Esophagus squamous epithelium (tissue), 5 donors: ENCODE measurements around the gene RFWD3. TPM values are rescaled to one million over a fixed set of nuclear protein-coding genes. Genes with fewer than 3 reads are reported as not detected.
A peak's percentile ranks its signal among the peaks of the same experiment; 100 is the strongest.

Experiments
- DNase-seq: peaks from one replicate; lab custom pipeline; 2025; lab: John Stamatoyannopoulos, UW
- H3K27ac ChIP-seq, 4 donors: fragments of 200-600 bp; sonication (generic); one replicate each; pipeline ENCODE4 v1.5.1; 2016 to 2019; ENCODE audit warnings: mild to moderate bottlenecking in 1 of 4
- H3K27me3 ChIP-seq, 4 donors: fragments of 200-600 bp; sonication (generic); 1 replicate in 3 of 4; 2 replicates in 1 of 4; pipeline versions ENCODE4 v1.5.1 to v1.6.0; 2017 to 2021; ENCODE audit warnings: antibody characterized with exemption in 1 of 4
- H3K36me3 ChIP-seq, 3 donors: fragments of 200-600 bp; sonication (generic); one replicate each; pipeline ENCODE4 v1.5.1; 2016 to 2019
- H3K4me1 ChIP-seq, 3 donors: fragments of 200-600 bp; sonication (generic); one replicate each; pipeline ENCODE4 v1.5.1; 2017 to 2019
- H3K4me3 ChIP-seq, 4 donors: fragments of 200-600 bp; sonication (generic); 1 replicate in 3 of 4; 2 replicates in 1 of 4; pipeline ENCODE4 v1.5.1; 2016 to 2019; ENCODE audit warnings: mild to moderate bottlenecking in 2 of 4, moderate library complexity in 1 of 4
- H3K9me3 ChIP-seq, 3 donors: fragments of 200-600 bp; sonication (generic); one replicate each; pipeline ENCODE4 v1.5.1; 2016 to 2019
- CTCF ChIP-seq, 6 experiments: fragments of 450-650 bp in 4 of 6; fragments of 200-600 bp in 2 of 6; sonication (generic) in 2 of 6; IDR thresholded peaks; one replicate each; pipeline ENCODE4 v1.5.1; 2016 to 2019; ENCODE audit warnings: antibody characterized with exemption in 6 of 6, mild to moderate bottlenecking in 4 of 6, moderate library complexity in 4 of 6
- POLR2A ChIP-seq, 4 donors: fragments of 450-650 bp; IDR thresholded peaks; one replicate each; pipeline ENCODE4 v1.6.1; 2017; ENCODE audit warnings: antibody characterized with exemption in 4 of 4, mild to moderate bottlenecking in 4 of 4, moderate library complexity in 3 of 4
- WGBS, 2 donors: methylation state at CpG; one replicate each; pipeline ENCODE4 v1.1.5; 2018; 5-methylcytosine and 5-hydroxymethylcytosine counted together
- intact Hi-C: fragments of 100-400 bp; cut with DNase I; formaldehyde crosslinking; loops from one replicate; pipeline ENCODE4 v1.15.0; 2022
- total RNA-seq, 4 donors: library from RNA; depleted of rRNA; stranded (reverse); fragments of >200 nt; gene quantifications; one replicate each; pipeline ENCODE4 v1.1.0, GENCODE V29; 2016
- donor health status: DM: yes; HTN: yes; CAD: no.

The RFWD3 gene
- total RNA-seq, 4 donors from 2014 or later, result 10.1 to 35.2 (median 16.7) TPM

DNA sequence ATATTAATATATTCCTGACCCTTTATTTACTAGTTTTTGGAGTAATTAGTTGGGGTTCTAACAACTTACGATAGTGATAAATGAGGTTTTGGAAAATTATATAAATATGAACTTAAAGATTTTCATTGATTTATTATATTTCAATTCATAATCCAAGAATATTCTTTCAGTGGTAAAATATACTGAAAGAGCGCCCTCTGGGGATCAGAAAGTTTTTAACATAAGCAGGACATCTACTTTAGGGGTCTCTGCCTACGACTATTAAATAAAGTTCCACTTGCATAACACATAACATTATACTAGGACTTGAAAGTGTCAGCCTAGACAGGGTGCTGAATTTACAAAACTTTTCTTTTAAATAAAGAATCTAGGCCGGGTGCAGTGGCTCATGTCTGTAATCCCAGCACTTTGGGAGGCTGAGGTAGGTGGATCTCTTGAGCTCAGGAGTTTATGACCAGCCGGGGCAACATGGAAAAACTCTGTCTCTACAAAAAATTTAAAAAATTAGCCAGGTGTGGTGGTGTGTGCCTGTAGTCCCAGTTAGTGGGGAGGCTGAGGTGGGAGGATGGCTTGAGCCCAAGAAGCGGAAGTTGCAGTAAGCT is 15.6 kb downstream of the RFWD3 start:
- WGBS, 2 donors, result 78 to 79% methylated on average over 6 of the region's 6 CpGs
- H3K27ac ChIP-seq, result no peak overlapping the region
- DNase-seq, result no peak

DNA sequence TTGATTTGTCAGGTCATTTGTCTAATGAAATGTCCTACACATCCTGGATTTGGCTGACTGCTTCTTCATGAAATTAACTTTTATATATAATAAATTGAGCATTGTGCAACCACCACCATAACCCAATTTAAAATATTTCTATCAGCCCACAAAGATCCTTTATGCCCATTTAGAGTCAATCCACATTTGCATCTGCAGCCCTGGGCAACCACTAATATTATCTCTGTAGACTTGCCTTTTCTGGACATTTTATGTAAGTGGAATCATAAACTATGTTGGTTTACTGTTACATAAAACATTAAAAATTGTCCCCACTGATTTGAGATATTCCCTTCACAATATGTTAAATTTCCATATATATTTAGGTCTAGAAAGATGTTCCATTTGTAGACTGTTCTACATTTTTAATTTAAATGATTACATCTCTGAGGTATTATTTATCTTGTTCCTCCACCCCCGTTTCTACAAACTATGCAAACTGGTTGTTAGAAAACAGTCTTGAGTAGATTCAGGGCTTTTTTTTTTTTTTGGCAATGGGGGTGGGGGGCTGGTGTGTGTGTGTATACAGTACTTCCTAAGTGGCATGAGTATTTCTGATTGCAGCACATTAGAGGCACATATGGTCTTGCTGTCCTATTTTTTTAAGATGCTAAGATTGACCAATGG is 16.7 kb downstream of the RFWD3 start:
- peaks cover 7 to 74% (median 21%) of the 10 kb centered on the region in 3 donors for H3K36me3 ChIP-seq
- peaks cover 0 to 27% (median 3%) of the 10 kb centered on the region in 3 donors for H3K4me1 ChIP-seq

More for the DNA sequence above, 15.6 kb downstream of the RFWD3 start:
- H3K9me3 ChIP-seq, result no peaks in the 10 kb centered on the region
- TF ChIP-seq POLR2A (IDR thresholded peaks at IDR 0.05), result no peak
- peak in 2 of 6 experiments; percentile 33 to 38 for TF ChIP-seq CTCF (IDR thresholded peaks at IDR 0.05)
- no peaks in the 10 kb centered on the region for H3K27me3 ChIP-seq
- H3K4me1 ChIP-seq, result peaks cover 0 to 28% (median 3%) of the 10 kb centered on the region in 3 donors
- no peak overlapping the region for H3K4me3 ChIP-seq
- H3K36me3 ChIP-seq, result peaks cover 7 to 70% (median 20%) of the 10 kb centered on the region in 3 donors
- intact Hi-C loops, result no loop called here

GRCh38 chr16:74641969-74642368 is 24.7 kb downstream of the RFWD3 start:
- Histone ChIP-seq H3K36me3 (peaks cover 8 to 99% (median 17%) of the 10 kb centered on the region in 3 donors), H3K27ac (no peak overlapping the region), H3K4me3 (no peak overlapping the region), H3K27me3 (no peaks in the 10 kb centered on the region), H3K4me1 (no peaks in the 10 kb centered on the region), H3K9me3 (no peaks in the 10 kb centered on the region)
- WGBS, 2 donors, result 93 to 97% methylated on average over 8 of the region's 8 CpGs
- DNase-seq, result no peak
- no peak for TF ChIP-seq POLR2A (IDR thresholded peaks at IDR 0.05)
- no peak for TF ChIP-seq CTCF (IDR thresholded peaks at IDR 0.05)
- intact Hi-C loops, result no loop called here

More for the DNA sequence above, 16.7 kb downstream of the RFWD3 start:
- Histone ChIP-seq H3K9me3 (no peaks in the 10 kb centered on the region), H3K27me3 (no peaks in the 10 kb centered on the region), H3K27ac (no peak overlapping the region), H3K4me3 (no peak overlapping the region)
- no peak for DNase-seq
- intact Hi-C loops, result no loop called here
- TF ChIP-seq POLR2A (IDR thresholded peaks at IDR 0.05), result no peak
- no peak for TF ChIP-seq CTCF (IDR thresholded peaks at IDR 0.05)
- WGBS, 2 donors, result 58 to 71% methylated on average over 1 of the region's 1 CpG

DNA sequence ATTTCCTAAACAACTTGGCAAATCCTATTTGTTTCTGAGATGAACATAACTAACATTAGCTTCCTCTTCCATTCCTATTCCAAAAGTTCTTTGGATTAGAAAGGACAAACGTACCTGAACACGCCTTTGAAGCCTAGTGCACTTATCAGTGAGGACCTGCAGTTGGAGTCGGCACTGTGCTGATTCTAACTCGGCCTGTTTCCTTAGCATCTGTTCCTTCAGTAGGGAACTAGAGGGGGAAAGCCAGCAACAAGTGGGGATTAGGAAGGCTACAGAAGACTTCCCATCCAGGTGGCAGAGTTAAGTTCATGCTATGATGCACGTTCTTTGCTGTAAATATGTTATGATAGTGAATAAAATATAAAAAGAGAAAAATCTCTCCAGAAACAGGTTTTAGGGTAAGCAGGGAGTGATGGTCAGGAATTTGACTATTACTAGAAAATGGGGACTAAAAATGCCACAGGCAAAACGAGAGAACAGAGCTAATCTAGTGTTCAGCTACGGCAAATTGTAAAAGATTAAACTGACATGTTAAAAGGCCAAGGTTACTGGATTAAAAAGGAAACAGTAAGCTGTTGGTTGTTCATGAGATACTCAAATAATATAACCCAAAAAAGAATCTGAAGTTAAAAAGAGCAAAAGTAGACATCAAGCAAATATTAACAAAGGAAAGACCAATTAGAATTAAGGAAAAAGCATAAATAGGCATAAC is 28.8 kb downstream of the RFWD3 start:
- Histone ChIP-seq H3K27ac (no peak overlapping the region), H3K4me3 (no peak overlapping the region), H3K27me3 (no peaks in the 10 kb centered on the region), H3K36me3 (peaks cover 12 to 99% (median 19%) of the 10 kb centered on the region in 3 donors), H3K9me3 (no peaks in the 10 kb centered on the region), H3K4me1 (no peaks in the 10 kb centered on the region)
- no peak for TF ChIP-seq CTCF (IDR thresholded peaks at IDR 0.05)
- no peak for TF ChIP-seq POLR2A (IDR thresholded peaks at IDR 0.05)
- intact Hi-C loops, result no loop called here
- no peak for DNase-seq
- WGBS, 2 donors, result 83 to 85% methylated on average over 7 of the region's 7 CpGs

GRCh38 chr16:74635303-74635702 is 31.4 kb downstream of the RFWD3 start:
- Histone ChIP-seq H3K4me3 (no peak overlapping the region), H3K36me3 (peaks cover 4 to 99% (median 42%) of the 10 kb centered on the region in 3 donors), H3K4me1 (no peaks in the 10 kb centered on the region), H3K27me3 (no peaks in the 10 kb centered on the region), H3K27ac (no peak overlapping the region), H3K9me3 (no peaks in the 10 kb centered on the region)
- TF ChIP-seq POLR2A (IDR thresholded peaks at IDR 0.05) (no peak), CTCF (IDR thresholded peaks at IDR 0.05) (no peak)
- intact Hi-C loops, result no loop called here
- DNase-seq, result no peak
- WGBS, 2 donors, result 77 to 82% methylated on average over 5 of the region's 5 CpGs
